H1 (cell line): Measurements from ENCODE around the gene DIAPH1. TPM values are rescaled to one million over a fixed set of nuclear protein-coding genes. Genes with fewer than 3 reads are reported as not detected.

ENCODE experiments used
- CTCF ChIA-PET: fragments of 300-600 bp; sonication (Branson Sonifier 250); formaldehyde crosslinking; loops from one replicate; lab custom pipeline; 2021; ENCODE audit not compliant: partially characterized antibody; lab: Charles Lee
- POLR2A ChIA-PET: fragments of 300-600 bp; sonication (Branson Sonifier 250); formaldehyde crosslinking; loops from one replicate; lab custom pipeline; 2021; ENCODE audit warnings: inconsistent platforms; ENCODE audit not compliant: partially characterized antibody; lab: Charles Lee
- DNase-seq, 2 experiments: peaks; one replicate each; pipeline versions ENCODE4 v3.0.0 to v3.0.0-alpha.2; 2010 to 2022; ENCODE audit warnings: low spot score in 2 of 2, low read depth in 1 of 2, mixed read lengths in 1 of 2
- FAIRE-seq: peaks from 2 replicates; lab custom pipeline; 2011; peaks lifted over from hg19 to GRCh38; lab: Jason Lieb, UNC
- H2AFZ ChIP-seq: 2 replicates; pipeline ENCODE4 v1.8.1; 2012; ENCODE audit warnings: low read length, inconsistent platforms
- H2AK5ac ChIP-seq: 2 replicates; pipeline ENCODE4 v1.6.1; 2013; ENCODE audit warnings: low read depth, low read length
- H2BK120ac ChIP-seq: replicated peaks from 2 replicates; pipeline ENCODE3; 2013; ENCODE audit warnings: low read depth, low read length, inconsistent platforms
- H2BK12ac ChIP-seq: 2 replicates; pipeline ENCODE4 v1.6.1; 2013; ENCODE audit warnings: low read depth, low read length
- H2BK15ac ChIP-seq: 2 replicates; pipeline ENCODE4 v1.6.1; 2013; ENCODE audit warnings: low read length
- H2BK20ac ChIP-seq: 2 replicates; pipeline ENCODE4 v1.6.1; 2013; ENCODE audit warnings: low read length
- H2BK5ac ChIP-seq: 2 replicates; pipeline ENCODE4 v1.6.1; 2013; ENCODE audit warnings: low read depth, low read length
- H3K14ac ChIP-seq: 2 replicates; pipeline ENCODE4 v1.6.1; 2013; ENCODE audit warnings: inconsistent platforms; ENCODE audit not compliant: insufficient read length
- H3K18ac ChIP-seq: 2 replicates; pipeline ENCODE4 v1.6.1; 2013; ENCODE audit warnings: low read length; ENCODE audit errors: extremely low read depth
- H3K23ac ChIP-seq: 2 replicates; pipeline ENCODE4 v1.6.1; 2013; ENCODE audit warnings: inconsistent platforms; ENCODE audit not compliant: insufficient read length
- H3K23me2 ChIP-seq: 2 replicates; pipeline ENCODE4 v1.6.1; 2013; ENCODE audit warnings: low read depth, low read length
- H3K27ac ChIP-seq: 2 replicates; pipeline ENCODE4 v1.6.1; 2011; ENCODE audit warnings: low read depth, low read length, inconsistent platforms
- H3K27me3 ChIP-seq, 4 experiments: replicated peaks in 1 of 4; 1 replicate in 1 of 4; 2 replicates in 3 of 4; pipeline versions ENCODE4 v1.6.1 to v1.8.1; 2011 to 2013; ENCODE audit warnings: low read length in 3 of 4, mild to moderate bottlenecking in 3 of 4, inconsistent platforms in 2 of 4, mixed read lengths in 2 of 4, moderate library complexity in 1 of 4; ENCODE audit not compliant: control insufficient read depth in 3 of 4, insufficient read depth in 3 of 4; ENCODE audit errors: extremely low read depth in 1 of 4
- H3K36me3 ChIP-seq, 4 experiments: 2 replicates each; pipeline versions ENCODE4 v1.6.1 to v1.8.1; 2011 to 2013; ENCODE audit warnings: mild to moderate bottlenecking in 4 of 4, low read length in 3 of 4, moderate library complexity in 2 of 4, control low read depth in 1 of 4, inconsistent platforms in 1 of 4; ENCODE audit not compliant: insufficient read depth in 4 of 4, control insufficient read depth in 2 of 4
- H3K4ac ChIP-seq: replicated peaks from 2 replicates; pipeline ENCODE3; 2013; ENCODE audit warnings: low read length, low read depth, mixed read lengths, inconsistent platforms; ENCODE audit not compliant: insufficient read length
- H3K4me1 ChIP-seq, 4 experiments: replicated peaks in 1 of 4; 1 replicate in 1 of 4; 2 replicates in 3 of 4; pipeline versions ENCODE4 v1.6.1 to v1.8.1; 2011 to 2013; ENCODE audit warnings: low read length in 3 of 4, inconsistent platforms in 2 of 4, mixed read lengths in 1 of 4; ENCODE audit not compliant: insufficient read depth in 4 of 4, control insufficient read depth in 3 of 4
- H3K4me2 ChIP-seq, 2 experiments: 2 replicates each; pipeline versions ENCODE4 v1.6.1 to v1.8.1; 2011 to 2013; ENCODE audit warnings: low read depth in 2 of 2, low read length in 2 of 2, control low read depth in 1 of 2, inconsistent platforms in 1 of 2, mild to moderate bottlenecking in 1 of 2; ENCODE audit not compliant: insufficient read depth in 1 of 2
- H3K4me3 ChIP-seq, 4 experiments: fragments of 200-600, 300-600 bp in 1 of 4; sonication (generic), shearing (Covaris generic), sonication (Bioruptor Twin) in 1 of 4; 2 replicates each; pipeline versions ENCODE4 v1.5.1 to v1.8.1; 2011 to 2016; ENCODE audit warnings: low read length in 4 of 4, low read depth in 3 of 4, control low read depth in 2 of 4, inconsistent platforms in 2 of 4, mild to moderate bottlenecking in 2 of 4, mixed read lengths in 1 of 4, moderate library complexity in 1 of 4; ENCODE audit not compliant: insufficient read depth in 2 of 4; ENCODE audit errors: extremely low read depth in 1 of 4
- H3K56ac ChIP-seq: replicated peaks from 2 replicates; pipeline ENCODE3; 2013; ENCODE audit warnings: low read depth, mild to moderate bottlenecking, mixed read lengths, low read length, inconsistent platforms; ENCODE audit not compliant: insufficient read length
- H3K79me1 ChIP-seq: 2 replicates; pipeline ENCODE4 v1.6.1; 2013; ENCODE audit warnings: low read depth, low read length, control low read depth
- H3K79me2 ChIP-seq, 2 experiments: 2 replicates each; pipeline versions ENCODE4 v1.6.1 to v1.8.1; 2012 to 2013; ENCODE audit warnings: low read length in 2 of 2, mild to moderate bottlenecking in 2 of 2, inconsistent platforms in 1 of 2; ENCODE audit not compliant: insufficient read depth in 2 of 2, control insufficient read depth in 1 of 2
- H3K9ac ChIP-seq, 4 experiments: replicated peaks in 1 of 4; 1 replicate in 1 of 4; 2 replicates in 3 of 4; pipeline versions ENCODE4 v1.6.1 to v1.8.1; 2011 to 2013; ENCODE audit warnings: low read depth in 3 of 4, low read length in 3 of 4, control low read depth in 2 of 4, mild to moderate bottlenecking in 2 of 4, moderate library complexity in 2 of 4, inconsistent platforms in 1 of 4; ENCODE audit errors: extremely low read depth in 1 of 4
- H3K9me3 ChIP-seq, 2 experiments: 2 replicates each; pipeline versions ENCODE4 v1.6.1 to v1.8.1; 2012 to 2013; ENCODE audit warnings: mild to moderate bottlenecking in 2 of 2, moderate library complexity in 2 of 2, control low read depth in 1 of 2, inconsistent platforms in 1 of 2, low read depth in 1 of 2, low read length in 1 of 2, mixed read lengths in 1 of 2; ENCODE audit not compliant: insufficient read depth in 2 of 2
- H4K20me1 ChIP-seq, 2 experiments: replicated peaks in 1 of 2; 2 replicates each; pipeline versions ENCODE3 to v1.8.1; 2011 to 2013; ENCODE audit warnings: inconsistent platforms in 2 of 2, low read length in 2 of 2, mild to moderate bottlenecking in 1 of 2; ENCODE audit not compliant: insufficient read depth in 2 of 2, control insufficient read depth in 1 of 2
- H4K5ac ChIP-seq: 2 replicates; pipeline ENCODE4 v1.6.1; 2013; ENCODE audit warnings: low read length, low read depth, mixed read lengths, inconsistent platforms; ENCODE audit not compliant: insufficient read length
- H4K8ac ChIP-seq: 2 replicates; pipeline ENCODE4 v1.8.0; 2013; ENCODE audit warnings: mild to moderate bottlenecking, moderate library complexity, low read length, inconsistent platforms; ENCODE audit not compliant: insufficient read depth; ENCODE audit errors: extremely low read depth
- H4K91ac ChIP-seq: replicated peaks from 2 replicates; pipeline ENCODE3; 2013; ENCODE audit warnings: low read length, mixed read lengths, inconsistent platforms; ENCODE audit not compliant: insufficient read length
- ASH2L ChIP-seq: fragments of 200-600, 300-600 bp; sonication (generic); IDR thresholded peaks from one replicate; pipeline ENCODE4 v1.7.1; 2017; ENCODE audit warnings: low read length
- CEBPB ChIP-seq: IDR thresholded peaks from 2 replicates; pipeline ENCODE4 v1.6.1; 2012; ENCODE audit warnings: low read depth, low read length
- CHD1 ChIP-seq: IDR thresholded peaks from 2 replicates; pipeline ENCODE4 v1.6.1; 2012; ENCODE audit warnings: low read depth, low read length, improper control_type of control experiment
- CREB1 ChIP-seq: IDR thresholded peaks from 2 replicates; pipeline ENCODE4 v1.6.1; 2012; ENCODE audit warnings: inconsistent platforms
- FOSL1 ChIP-seq: IDR thresholded peaks from 2 replicates; pipeline ENCODE4 v1.6.1; 2011; ENCODE audit warnings: mild to moderate bottlenecking, low read depth, low read length, moderate library complexity; ENCODE audit not compliant: insufficient read depth
- GTF2F1 ChIP-seq: IDR thresholded peaks from 2 replicates; pipeline ENCODE4 v1.6.1; 2012; ENCODE audit warnings: low read depth, low read length, improper control_type of control experiment, borderline replicate concordance
- JUND ChIP-seq: IDR thresholded peaks from 2 replicates; pipeline ENCODE4 v1.6.1; 2011; ENCODE audit warnings: mild to moderate bottlenecking, improper control_type of control experiment, low read length
- POLR2A ChIP-seq, 2 experiments: IDR thresholded peaks; 1 replicate in 1 of 2; 2 replicates in 1 of 2; pipeline ENCODE4 v1.6.1; 2011; ENCODE audit warnings: low read depth in 2 of 2, low read length in 2 of 2, mild to moderate bottlenecking in 2 of 2; ENCODE audit errors: control extremely low read depth in 1 of 2
- SP1 ChIP-seq: IDR thresholded peaks from 2 replicates; pipeline ENCODE4 v1.6.1; 2011; ENCODE audit warnings: low read depth, low read length
- TAF7 ChIP-seq: optimal IDR thresholded peaks from 2 replicates; pipeline ENCODE3; 2011; ENCODE audit warnings: low read depth, mild to moderate bottlenecking, inconsistent platforms, low read length, moderate library complexity, borderline replicate concordance
- TEAD4 ChIP-seq: IDR thresholded peaks from 2 replicates; pipeline ENCODE4 v1.6.1; 2012; ENCODE audit warnings: low read depth, low read length, inconsistent platforms, mixed read lengths
- WGBS, 2 experiments: shearing (Covaris generic) in 1 of 2; methylation state at CpG; one replicate each; pipeline versions ENCODE4 v1.1.6 to v1.1.7; 2013 to 2015; ENCODE audit warnings: low lambda C conversion rate in 2 of 2, mixed read lengths in 2 of 2, inconsistent platforms in 1 of 2, low coverage in 1 of 2, missing lambda C conversion rate in 1 of 2; ENCODE audit not compliant: insufficient replicate concordance in 2 of 2, insufficient coverage in 1 of 2, insufficient read length in 1 of 2; ENCODE audit errors: extremely low coverage in 1 of 2, missing lambda C conversion rate in 1 of 2; 5-methylcytosine and 5-hydroxymethylcytosine counted together
- polyA plus RNA-seq, 7 experiments: library from polyadenylated mRNA; depleted of rRNA in 3 of 7; stranded (reverse) in 5 of 7; unstranded in 2 of 7; fragments of >200 nt in 5 of 7; fragments of 200-250 nt in 2 of 7; gene quantifications; 1 replicate in 5 of 7; 2 replicates in 1 of 7; 4 replicates in 1 of 7; pipeline versions ENCODE4 v1.2.1 to v1.2.3, GENCODE V29; 2011 to 2013; ENCODE audit warnings: missing spikeins in 2 of 7, mixed read lengths in 2 of 7
- total RNA-seq: library from RNA; stranded (reverse); fragmentation: NEBNext Ultra II Directional; extraction: Animal tissue kit (Norgen Biotek cat#: 25700); gene quantifications from 2 replicates; pipeline ENCODE4 v1.2.1, GENCODE V29; 2021

The DIAPH1 gene
- total and polyA plus RNA-seq, 2 of the 8 experiments (the other 6 are each of a cell fraction or from before 2014, with no cell fraction given) = 61.2 to 114 TPM

GRCh38 chr5:141483902-141484301 lies 134.9 kb downstream of the DIAPH1 start:
- Histone ChIP-seq H4K20me1 (peaks cover 11 to 15% of the 10 kb centered on the region in 2 experiments), H3K4ac (no peak overlapping the region), H3K4me3 (peak overlapping the region; percentile 56 to 78 (median 69); a peak in 5 of 8 replicates), H2AFZ (no peak overlapping the region), H2BK12ac (no peak overlapping the region), H3K79me2 (peaks cover 0 to 3% of the 10 kb centered on the region in 2 experiments; a peak in 1 of 4 replicates), H4K8ac (no peak overlapping the region), H2AK5ac (no peak overlapping the region), H4K91ac (no peak overlapping the region), H2BK20ac (peak overlapping the region; percentile 40; the same call in 1 of the 2 replicates), H3K9ac (no peak overlapping the region), H3K23me2 (peaks cover 11% of the 10 kb centered on the region), H2BK15ac (no peak overlapping the region), H3K9me3 (no peaks in the 10 kb centered on the region), H3K79me1 (no peaks in the 10 kb centered on the region; the same call in 1 of the 2 replicates), H3K14ac (no peak overlapping the region), H3K36me3 (no peaks in the 10 kb centered on the region), H3K27me3 (peaks cover 7 to 19% (median 16%) of the 10 kb centered on the region in 4 experiments), H3K27ac (peak overlapping the region; percentile 5; the same call in 1 of the 2 replicates), H3K23ac (no peak overlapping the region), H3K4me2 (peak overlapping the region; percentile 98), H3K18ac (0 out of 2 replicates have a peak overlapping the region, but pooled peaks have one; percentile 34), H3K56ac (no peak overlapping the region), H2BK5ac (no peak overlapping the region), H3K4me1 (peaks cover 5 to 20% (median 11%) of the 10 kb centered on the region in 4 experiments), H2BK120ac (no peak overlapping the region), H4K5ac (peak overlapping the region; percentile 51)
- TF ChIP-seq TAF7 (no peak), SP1 (peak; percentile 40; the same call in 1 of the 2 replicates), GTF2F1 (no peak), CREB1 (no peak), JUND (no peak), TEAD4 (no peak), CHD1 (no peak), POLR2A (IDR thresholded peaks at IDR 0.05; ENCODE audit: control extremely low read depth in 1 of 2, low read depth in 2 of 2, low read length in 2 of 2) (no peak), ASH2L (peak; percentile 53), CEBPB (no peak), FOSL1 (no peak)
- DNase-seq = no peak
- CTCF ChIA-PET = interaction anchor here (0.6 to 14.3 kb wide), 18 partner anchors 7 to 644 kb away, joined by 3 to 164 read pairs (median 4); partner anchors contain the start of genes PCDHB9, PCDHGA11, PCDHGB1 and PCDHGB2
- WGBS, 2 experiments = 14% methylated on average over 3 of the region's 3 CpGs; no CpG with 5 or more reads in 1 of the 2 experiments
- POLR2A ChIA-PET = interaction anchor here (0.6 to 3.5 kb wide), 8 partner anchors 8 to 88 kb away, joined by 3 to 25 read pairs (median 5); no protein-coding TSS in a partner anchor
- peak; percentile 81 for FAIRE-seq
